ENCODE data around the gene DNAH9.

- TF ChIP-seq TAF1 (IDR thresholded peaks at IDR 0.05; ENCODE audit: borderline replicate concordance, low read depth, low read length): no peak
- no peak for TF ChIP-seq POLR2A (IDR thresholded peaks at IDR 0.05; ENCODE audit: low read depth, low read length)
- no peak for TF ChIP-seq POLR2AphosphoS5 (IDR thresholded peaks at IDR 0.05; ENCODE audit: low read depth, low read length)
Observed at GRCh38 chr17:11848330-11848729, 250.1 kb downstream of the DNAH9 start.
